GM23338 (cell line): ENCODE results near the gene NLGN1. TPM values are rescaled to one million over a fixed set of nuclear protein-coding genes. Genes with fewer than 3 reads are reported as not detected.

Experiments used
- ATAC-seq: fragments of 200-7000 bp; cut with Tn5 transposase; 3 replicates; pipeline ENCODE4 v1.9.1; 2020
- DNase-seq: peaks from one replicate; pipeline ENCODE4 v3.0.0-alpha.2; 2015; ENCODE audit warnings: low spot score
- H2AFZ ChIP-seq: fragments of 200-600 bp; sonication (generic); 2 replicates; pipeline ENCODE4 v1.8.0; 2016; ENCODE audit warnings: antibody characterized with exemption, mild to moderate bottlenecking, moderate library complexity
- H3F3A ChIP-seq: fragments of 200-600 bp; sonication (generic); replicated peaks from 2 replicates; pipeline ENCODE4 v1.8.0; 2017; ENCODE audit warnings: antibody characterized with exemption, mixed run types, low read depth
- H3K27ac ChIP-seq: fragments of 200-600 bp; sonication (generic); 2 replicates; pipeline ENCODE4 v1.6.1; 2016; ENCODE audit warnings: low read depth
- H3K27me3 ChIP-seq: fragments of 200-600 bp; sonication (generic); 2 replicates; pipeline ENCODE4 v1.8.0; 2016; ENCODE audit warnings: mild to moderate bottlenecking, mixed run types, moderate library complexity; ENCODE audit not compliant: insufficient read depth
- H3K36me3 ChIP-seq: fragments of 200-600 bp; sonication (generic); 2 replicates; pipeline ENCODE4 v1.8.0; 2016; ENCODE audit warnings: mild to moderate bottlenecking; ENCODE audit not compliant: insufficient read depth
- H3K4me1 ChIP-seq: fragments of 200-600 bp; sonication (generic); 2 replicates; pipeline ENCODE4 v1.8.0; 2016; ENCODE audit warnings: mild to moderate bottlenecking, moderate library complexity; ENCODE audit not compliant: insufficient read depth
- H3K4me2 ChIP-seq: fragments of 200-600 bp; sonication (generic); 2 replicates; pipeline ENCODE4 v1.7.1; 2017; ENCODE audit warnings: mixed run types
- H3K4me3 ChIP-seq: fragments of 200-600 bp; sonication (generic); 2 replicates; pipeline ENCODE4 v1.6.1; 2016; ENCODE audit warnings: mixed run types
- H3K79me2 ChIP-seq: fragments of 200-600 bp; sonication (generic); replicated peaks from 2 replicates; pipeline ENCODE4 v1.8.0; 2017; ENCODE audit warnings: mild to moderate bottlenecking; ENCODE audit not compliant: insufficient read depth
- H3K9me2 ChIP-seq: fragments of 200-600 bp; sonication (generic); 2 replicates; pipeline ENCODE4 v1.8.0; 2017; ENCODE audit not compliant: insufficient read depth
- H4K20me1 ChIP-seq: fragments of 200-600 bp; sonication (generic); replicated peaks from 2 replicates; pipeline ENCODE4 v1.8.0; 2017; ENCODE audit warnings: mild to moderate bottlenecking; ENCODE audit not compliant: insufficient read depth
- H3K27ac Mint-ChIP-seq: 2 replicates; pipeline ENCODE4 v1.8.0; 2020; ENCODE audit warnings: inconsistent platforms, mild to moderate bottlenecking, moderate library complexity, mixed read lengths
- H3K27me3 Mint-ChIP-seq: 3 replicates; pipeline ENCODE4 v1.8.0; 2022; ENCODE audit warnings: low read depth, mild to moderate bottlenecking, moderate library complexity, mixed read lengths, inconsistent platforms; ENCODE audit not compliant: insufficient read depth, poor library complexity
- H3K36me3 Mint-ChIP-seq: 3 replicates; pipeline ENCODE4 v1.8.0; 2021; ENCODE audit warnings: low read depth, mild to moderate bottlenecking, inconsistent platforms, moderate library complexity, mixed read lengths
- H3K4me1 Mint-ChIP-seq: 3 replicates; pipeline ENCODE4 v1.8.0; 2020; ENCODE audit warnings: mild to moderate bottlenecking, inconsistent platforms, mixed read lengths
- H3K4me3 Mint-ChIP-seq: 3 replicates; pipeline ENCODE4 v1.8.0; 2021; ENCODE audit warnings: moderate library complexity, mild to moderate bottlenecking, inconsistent platforms, mixed read lengths
- H3K9me3 Mint-ChIP-seq: 3 replicates; pipeline ENCODE4 v1.8.0; 2020; ENCODE audit warnings: moderate library complexity, mild to moderate bottlenecking, inconsistent platforms, mixed read lengths
- CREB1 ChIP-seq: fragments of 250-450 bp; sonication (Bioruptor Pico); IDR thresholded peaks from 2 replicates; pipeline ENCODE4 v1.5.0; 2020; ENCODE audit warnings: low read depth, mild to moderate bottlenecking, moderate library complexity
- CTCF ChIP-seq, 2 experiments: fragments of 200-600 bp in 1 of 2; sonication (generic) in 1 of 2; conservative IDR thresholded peaks; 2 replicates each; pipeline versions ENCODE4 v1.5.1 to v1.6.1; 2016 to 2017; ENCODE audit warnings: antibody characterized with exemption in 2 of 2, low read depth in 2 of 2, mild to moderate bottlenecking in 2 of 2, moderate library complexity in 1 of 2
- ETS1 ChIP-seq: IDR thresholded peaks from 2 replicates; pipeline ENCODE4 v1.6.1; 2016; ENCODE audit warnings: antibody characterized with exemption
- EZH2 ChIP-seq: fragments of 200-600 bp; sonication (generic); IDR thresholded peaks from one replicate; pipeline ENCODE4 v1.8.0; 2017; ENCODE audit warnings: antibody characterized with exemption, mild to moderate bottlenecking, low read depth; ENCODE audit not compliant: unreplicated experiment
- EZH2phosphoT487 ChIP-seq: fragments of 200-600 bp; sonication (generic); IDR thresholded peaks from one replicate; pipeline ENCODE4 v1.8.1; 2018; ENCODE audit warnings: antibody characterized with exemption; ENCODE audit not compliant: unreplicated experiment
- JUNB ChIP-seq: IDR thresholded peaks from one replicate; pipeline ENCODE4 v1.6.1; 2016; ENCODE audit warnings: antibody characterized with exemption; ENCODE audit not compliant: unreplicated experiment
- NANOG ChIP-seq: IDR thresholded peaks from 2 replicates; pipeline ENCODE4 v1.6.1; 2016; ENCODE audit warnings: antibody characterized with exemption, borderline replicate concordance
- POLR2AphosphoS5 ChIP-seq: IDR thresholded peaks from 2 replicates; pipeline ENCODE4 v1.6.1; 2016; ENCODE audit warnings: antibody characterized with exemption, low read depth
- REST ChIP-seq: IDR thresholded peaks from one replicate; pipeline ENCODE4 v1.6.1; 2018; ENCODE audit warnings: antibody characterized with exemption; ENCODE audit not compliant: unreplicated experiment
- STAT1 ChIP-seq: IDR thresholded peaks from one replicate; pipeline ENCODE4 v1.6.1; 2016; ENCODE audit warnings: antibody characterized with exemption; ENCODE audit not compliant: unreplicated experiment
- ZNF114 ChIP-seq: fragments of 250-450 bp; sonication (Bioruptor Pico); IDR thresholded peaks from 2 replicates; pipeline ENCODE4 v1.5.0; 2020; ENCODE audit warnings: mild to moderate bottlenecking, moderate library complexity
- ZNF331 ChIP-seq: fragments of 250-450 bp; sonication (Bioruptor Pico); IDR thresholded peaks from 2 replicates; pipeline ENCODE4 v1.5.0; 2020; ENCODE audit warnings: low read depth, mild to moderate bottlenecking, moderate library complexity
- ZNF462 ChIP-seq: fragments of 250-450 bp; sonication (Bioruptor Pico); IDR thresholded peaks from 2 replicates; pipeline ENCODE4 v1.5.0; 2020; ENCODE audit warnings: mild to moderate bottlenecking, moderate library complexity
- polyA plus RNA-seq: library from polyadenylated mRNA; unstranded; fragments of >200 nt; fragmentation: Nextera tagmentation; extraction: Ambion mirVana; gene quantifications from 2 replicates; pipeline ENCODE4 v1.2.1, GENCODE V29; 2016
- total RNA-seq: library from RNA; depleted of rRNA; stranded (reverse); fragments of >200 nt; shearing (Covaris generic); gene quantifications from 2 replicates; pipeline ENCODE4 v1.2.3, GENCODE V29; 2014

NLGN1 gene
- total and polyA plus RNA-seq, 2 experiments from 2014 or later: 6.5 to 18.6 TPM

GRCh38 chr3:174120997-174121396, 723.5 kb downstream of the NLGN1 start:
- no peaks in the 10 kb centered on the region for H3K27me3 Mint-ChIP-seq
- no peaks in the 10 kb centered on the region for H3F3A ChIP-seq
- no peak overlapping the region for H3K4me3 ChIP-seq
- H3K9me3 Mint-ChIP-seq: no peaks in the 10 kb centered on the region
- H3K27ac Mint-ChIP-seq: no peak overlapping the region
- no peaks in the 10 kb centered on the region for H3K9me2 ChIP-seq
- H2AFZ ChIP-seq: no peak overlapping the region
- no peaks in the 10 kb centered on the region for H3K27me3 ChIP-seq
- H3K4me1 ChIP-seq: peaks cover 17% of the 10 kb centered on the region
- no peak overlapping the region for H3K4me3 Mint-ChIP-seq
- DNase-seq: no peak
- H3K4me2 ChIP-seq: peak overlapping the region; percentile 56
- no peaks in the 10 kb centered on the region for H3K36me3 ChIP-seq
- H4K20me1 ChIP-seq: no peaks in the 10 kb centered on the region
- H3K79me2 ChIP-seq: no peaks in the 10 kb centered on the region
- TF ChIP-seq NANOG (no peak), JUNB (no peak), STAT1 (no peak), ZNF462 (CRISPR knock-in tag) (no peak), CREB1 (CRISPR knock-in tag) (no peak), REST (no peak), EZH2 (no peak), EZH2phosphoT487 (no peak), ZNF331 (CRISPR knock-in tag) (no peak), POLR2AphosphoS5 (no peak), ZNF114 (CRISPR knock-in tag) (no peak), CTCF (conservative IDR thresholded peaks at IDR 0.05; ENCODE audit: low read depth in 2 of 2) (no peak), ETS1 (no peak)
- peaks cover 33% of the 10 kb centered on the region for H3K4me1 Mint-ChIP-seq
- ATAC-seq: no peak
- no peaks in the 10 kb centered on the region for H3K36me3 Mint-ChIP-seq
- no peak overlapping the region; the same call in 1 of the 2 replicates for H3K27ac ChIP-seq
